Measurements from ENCODE around the gene YRDC.

The YRDC gene

GRCh38 chr1:37850352-37850955 is 42.4 kb upstream of the YRDC start:
- TF ChIP-seq POLR2A (IDR thresholded peaks at IDR 0.05; ENCODE audit: extremely low read depth, insufficient read length) (no peak), MYC (IDR thresholded peaks at IDR 0.05; ENCODE audit: low read depth, low read length) (peak; percentile 22; the same call in 1 of the 2 replicates), CTCF (IDR thresholded peaks at IDR 0.05; ENCODE audit: low read depth, low read length) (no peak)
- TF ChIP-seq, protein P1, sequence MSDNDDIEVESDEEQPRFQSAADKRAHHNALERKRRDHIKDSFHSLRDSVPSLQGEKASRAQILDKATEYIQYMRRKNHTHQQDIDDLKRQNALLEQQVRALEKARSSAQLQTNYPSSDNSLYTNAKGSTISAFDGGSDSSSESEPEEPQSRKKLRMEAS (IDR thresholded peaks at IDR 0.05; ENCODE audit: low read depth, low read length), result 0 out of 2 replicates have a peak, but pooled peaks have one; percentile 27
- DNase-seq (ENCODE audit: low read depth), result peak; percentile 71

GRCh38 chr1:37849480-37849879 is 41.5 kb upstream of the YRDC start:
- no peak for DNase-seq (ENCODE audit: low read depth)
- TF ChIP-seq MYC (IDR thresholded peaks at IDR 0.05; ENCODE audit: low read depth, low read length) (no peak), POLR2A (IDR thresholded peaks at IDR 0.05; ENCODE audit: extremely low read depth, insufficient read length) (no peak), CTCF (IDR thresholded peaks at IDR 0.05; ENCODE audit: low read depth, low read length) (no peak)
- TF ChIP-seq, protein P1 (IDR thresholded peaks at IDR 0.05; ENCODE audit: low read depth, low read length), result no peak
- no peak overlapping the region for H3K4me3 ChIP-seq (ENCODE audit: low read depth, low read length)

More at GRCh38 chr1:37850352-37850955, 42.4 kb upstream of the YRDC start:
- peak overlapping the region; percentile 27 for H3K4me3 ChIP-seq (ENCODE audit: low read depth, low read length)

- H3K4me3 ChIP-seq (ENCODE audit: low read depth, low read length), result peak overlapping the region; percentile 34
- TF ChIP-seq, protein P1 (IDR thresholded peaks at IDR 0.05; ENCODE audit: low read depth, low read length), result no peak
- TF ChIP-seq CTCF (IDR thresholded peaks at IDR 0.05; ENCODE audit: low read depth, low read length) (no peak), MYC (IDR thresholded peaks at IDR 0.05; ENCODE audit: low read depth, low read length) (no peak), POLR2A (IDR thresholded peaks at IDR 0.05; ENCODE audit: extremely low read depth, insufficient read length) (no peak)
- peak; percentile 39 for DNase-seq (ENCODE audit: low read depth)
These were observed 38.8 kb upstream of the YRDC start for GRCh38 chr1:37846647-37847339.

DNA sequence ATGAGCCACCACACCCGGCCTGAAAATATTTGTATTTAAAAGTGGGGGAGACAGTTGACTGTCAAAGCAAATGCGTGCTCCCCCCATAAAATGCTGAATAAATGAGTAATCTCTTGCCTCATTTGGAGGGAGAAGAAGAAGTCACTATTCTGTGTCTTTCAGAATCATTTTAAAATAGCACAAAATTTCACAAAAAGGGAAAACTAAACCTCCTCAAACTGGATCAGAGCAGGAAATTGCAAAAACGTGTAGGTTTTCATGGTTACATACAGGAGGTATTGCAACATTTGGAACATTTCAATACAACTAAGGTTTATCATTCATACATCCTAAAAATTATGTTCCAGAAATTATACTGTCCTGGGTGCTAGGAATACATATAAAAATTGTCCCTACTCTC is 37.8 kb upstream of the YRDC start:
- H3K4me3 ChIP-seq (ENCODE audit: low read depth, low read length), result peak overlapping the region; percentile 34
- DNase-seq (ENCODE audit: low read depth), result peak; percentile 75
- TF ChIP-seq, protein P1 (IDR thresholded peaks at IDR 0.05; ENCODE audit: low read depth, low read length), result peak; percentile 41; the same call in 1 of the 2 replicates
- TF ChIP-seq POLR2A (IDR thresholded peaks at IDR 0.05; ENCODE audit: extremely low read depth, insufficient read length), result no peak
- 0 out of 2 replicates have a peak, but pooled peaks have one; percentile 30 for TF ChIP-seq MYC (IDR thresholded peaks at IDR 0.05; ENCODE audit: low read depth, low read length)
- no peak for TF ChIP-seq CTCF (IDR thresholded peaks at IDR 0.05; ENCODE audit: low read depth, low read length)

GRCh38 chr1:37845049-37845646 is 37.1 kb upstream of the YRDC start:
- DNase-seq (ENCODE audit: low read depth), result peak; percentile 20
- TF ChIP-seq MYC (IDR thresholded peaks at IDR 0.05; ENCODE audit: low read depth, low read length) (no peak), POLR2A (IDR thresholded peaks at IDR 0.05; ENCODE audit: extremely low read depth, insufficient read length) (no peak), CTCF (IDR thresholded peaks at IDR 0.05; ENCODE audit: low read depth, low read length) (no peak)
- TF ChIP-seq, protein P1 (IDR thresholded peaks at IDR 0.05; ENCODE audit: low read depth, low read length), result no peak
- peak overlapping the region; percentile 21 for H3K4me3 ChIP-seq (ENCODE audit: low read depth, low read length)
